Activated naive CD8-positive, alpha-beta T cell treated with anti-CD3 and anti-CD28 coated beads, Interleukin-2, amount 50 U/mL, for 24 hours (primary cell): ENCODE measurements around the gene SPTBN5.

Experiments
- ATAC-seq: fragments of 150-1000 bp; cut with Tn5 transposase; one replicate; pipeline ENCODE4 v1.10.0; 2021
- DNase-seq: peaks from one replicate; pipeline ENCODE4 v3.0.0; 2021
- H3K27ac Mint-ChIP-seq: one replicate; pipeline ENCODE4 v1.8.0; 2021; ENCODE audit warnings: mild to moderate bottlenecking, mixed read lengths
- H3K27me3 Mint-ChIP-seq: one replicate; pipeline ENCODE4 v1.8.0; 2021; ENCODE audit warnings: mixed read lengths
- H3K36me3 Mint-ChIP-seq: one replicate; pipeline ENCODE4 v1.8.0; 2021; ENCODE audit warnings: low read depth, mixed read lengths
- H3K4me1 Mint-ChIP-seq: one replicate; pipeline ENCODE4 v1.8.0; 2021; ENCODE audit warnings: mixed read lengths
- H3K4me3 Mint-ChIP-seq: one replicate; pipeline ENCODE4 v1.8.0; 2021; ENCODE audit warnings: mild to moderate bottlenecking, moderate library complexity, mixed read lengths
- H3K9me3 Mint-ChIP-seq: one replicate; pipeline ENCODE4 v1.8.0; 2021; ENCODE audit warnings: mixed read lengths

Gene SPTBN5

GRCh38 chr15:41850482-41851166 lies 43.2 kb downstream of the SPTBN5 start:
- Mint-ChIP-seq H3K4me3 (no peak overlapping the region), H3K36me3 (peaks cover 2% of the 10 kb centered on the region), H3K27ac (no peak overlapping the region), H3K27me3 (no peaks in the 10 kb centered on the region), H3K4me1 (peaks cover 2% of the 10 kb centered on the region), H3K9me3 (no peaks in the 10 kb centered on the region)
- DNase-seq, result no peak
- no peak for ATAC-seq

GRCh38 chr15:41849861-41850260 lies 44.0 kb downstream of the SPTBN5 start:
- Mint-ChIP-seq H3K4me1 (peaks cover 2% of the 10 kb centered on the region), H3K9me3 (no peaks in the 10 kb centered on the region), H3K27ac (no peak overlapping the region), H3K27me3 (no peaks in the 10 kb centered on the region), H3K36me3 (peaks cover 2% of the 10 kb centered on the region), H3K4me3 (no peak overlapping the region)
- ATAC-seq (no peak), DNase-seq (no peak)

GRCh38 chr15:41849204-41849603 lies 44.6 kb downstream of the SPTBN5 start:
- H3K4me3 Mint-ChIP-seq, result no peak overlapping the region
- no peak for DNase-seq
- ATAC-seq, result no peak
- H3K9me3 Mint-ChIP-seq, result no peaks in the 10 kb centered on the region
- peaks cover 2% of the 10 kb centered on the region for H3K36me3 Mint-ChIP-seq
- peaks cover 2% of the 10 kb centered on the region for H3K4me1 Mint-ChIP-seq
- no peak overlapping the region for H3K27ac Mint-ChIP-seq
- H3K27me3 Mint-ChIP-seq, result no peaks in the 10 kb centered on the region

- H3K27ac Mint-ChIP-seq, result no peak overlapping the region
- peaks cover 2% of the 10 kb centered on the region for H3K36me3 Mint-ChIP-seq
- no peaks in the 10 kb centered on the region for H3K27me3 Mint-ChIP-seq
- H3K4me1 Mint-ChIP-seq, result peaks cover 2% of the 10 kb centered on the region
- DNase-seq, result peak; percentile 49
- H3K9me3 Mint-ChIP-seq, result no peaks in the 10 kb centered on the region
- H3K4me3 Mint-ChIP-seq, result no peak overlapping the region
- peak; percentile 52 for ATAC-seq
These were observed 45.2 kb downstream of the SPTBN5 start for GRCh38 chr15:41848631-41849030.

- DNase-seq, result no peak
- no peak overlapping the region for H3K4me3 Mint-ChIP-seq
- peaks cover 2% of the 10 kb centered on the region for H3K36me3 Mint-ChIP-seq
- H3K27me3 Mint-ChIP-seq, result no peaks in the 10 kb centered on the region
- ATAC-seq, result no peak
- no peaks in the 10 kb centered on the region for H3K9me3 Mint-ChIP-seq
- H3K4me1 Mint-ChIP-seq, result peaks cover 2% of the 10 kb centered on the region
- no peak overlapping the region for H3K27ac Mint-ChIP-seq
These were observed 45.9 kb downstream of the SPTBN5 start for GRCh38 chr15:41847981-41848380.

- H3K36me3 Mint-ChIP-seq, result peaks cover 2% of the 10 kb centered on the region
- DNase-seq, result no peak
- no peaks in the 10 kb centered on the region for H3K27me3 Mint-ChIP-seq
- ATAC-seq, result no peak
- no peaks in the 10 kb centered on the region for H3K9me3 Mint-ChIP-seq
- no peak overlapping the region for H3K4me3 Mint-ChIP-seq
- H3K4me1 Mint-ChIP-seq, result peaks cover 2% of the 10 kb centered on the region
- no peak overlapping the region for H3K27ac Mint-ChIP-seq
These were observed 46.6 kb downstream of the SPTBN5 start for GRCh38 chr15:41847206-41847605.

- DNase-seq, result no peak
- H3K9me3 Mint-ChIP-seq, result no peaks in the 10 kb centered on the region
These were observed 49.0 kb downstream of the SPTBN5 start for GRCh38 chr15:41844814-41845213.

GRCh38 chr15:41843571-41843970 lies 50.3 kb downstream of the SPTBN5 start:
- no peak overlapping the region for H3K27ac Mint-ChIP-seq
- H3K4me3 Mint-ChIP-seq, result no peak overlapping the region
- H3K4me1 Mint-ChIP-seq, result peaks cover 2% of the 10 kb centered on the region
- ATAC-seq (no peak), DNase-seq (no peak)
- no peaks in the 10 kb centered on the region for H3K27me3 Mint-ChIP-seq
- H3K36me3 Mint-ChIP-seq, result peaks cover 2% of the 10 kb centered on the region
- H3K9me3 Mint-ChIP-seq, result no peaks in the 10 kb centered on the region

More at GRCh38 chr15:41844814-41845213, 49.0 kb downstream of the SPTBN5 start:
- H3K27me3 Mint-ChIP-seq, result no peaks in the 10 kb centered on the region
- ATAC-seq, result no peak
- H3K27ac Mint-ChIP-seq, result no peak overlapping the region
- peaks cover 2% of the 10 kb centered on the region for H3K36me3 Mint-ChIP-seq
- H3K4me1 Mint-ChIP-seq, result peaks cover 2% of the 10 kb centered on the region
- no peak overlapping the region for H3K4me3 Mint-ChIP-seq

- Mint-ChIP-seq H3K9me3 (no peaks in the 10 kb centered on the region), H3K4me3 (no peak overlapping the region), H3K27me3 (no peaks in the 10 kb centered on the region), H3K27ac (no peak overlapping the region), H3K4me1 (no peaks in the 10 kb centered on the region), H3K36me3 (peaks cover 2% of the 10 kb centered on the region)
- DNase-seq (no peak), ATAC-seq (no peak)
These were observed 51.6 kb downstream of the SPTBN5 start for GRCh38 chr15:41842229-41842628.

- no peak for ATAC-seq
- Mint-ChIP-seq H3K36me3 (peaks cover 3% of the 10 kb centered on the region), H3K4me1 (no peaks in the 10 kb centered on the region), H3K4me3 (no peak overlapping the region), H3K9me3 (no peaks in the 10 kb centered on the region), H3K27ac (no peak overlapping the region), H3K27me3 (no peaks in the 10 kb centered on the region)
- no peak for DNase-seq
These were observed 52.7 kb downstream of the SPTBN5 start for GRCh38 chr15:41841131-41841530.

GRCh38 chr15:41840673-41841072 lies 53.2 kb downstream of the SPTBN5 start:
- H3K27me3 Mint-ChIP-seq, result no peaks in the 10 kb centered on the region
- H3K4me3 Mint-ChIP-seq, result no peak overlapping the region
- no peak for ATAC-seq
- no peak for DNase-seq
- no peaks in the 10 kb centered on the region for H3K4me1 Mint-ChIP-seq
- H3K27ac Mint-ChIP-seq, result no peak overlapping the region
- peaks cover 3% of the 10 kb centered on the region for H3K36me3 Mint-ChIP-seq
- H3K9me3 Mint-ChIP-seq, result no peaks in the 10 kb centered on the region

- H3K9me3 Mint-ChIP-seq, result no peaks in the 10 kb centered on the region
- H3K27ac Mint-ChIP-seq, result no peak overlapping the region
- no peak for DNase-seq
- H3K4me1 Mint-ChIP-seq, result no peaks in the 10 kb centered on the region
- H3K4me3 Mint-ChIP-seq, result no peak overlapping the region
- H3K36me3 Mint-ChIP-seq, result peaks cover 3% of the 10 kb centered on the region
- no peaks in the 10 kb centered on the region for H3K27me3 Mint-ChIP-seq
- ATAC-seq, result no peak
These were observed 53.9 kb downstream of the SPTBN5 start for GRCh38 chr15:41839781-41840491.

GRCh38 chr15:41838400-41838897 lies 55.4 kb downstream of the SPTBN5 start, which contains the start of gene PLA2G4B:
Gene PLA2G4B (plus strand): TSS chr15:41838847. CDS start chr15:41838914, 67 bp downstream.
- ATAC-seq (no peak), DNase-seq (no peak)
- peaks cover 3% of the 10 kb centered on the region for H3K36me3 Mint-ChIP-seq
- H3K9me3 Mint-ChIP-seq, result no peaks in the 10 kb centered on the region
- H3K4me3 Mint-ChIP-seq, result no peak within 1 kb of the TSS
- H3K27me3 Mint-ChIP-seq, result no peaks in the 10 kb centered on the region
- no peak within 1 kb of the TSS for H3K27ac Mint-ChIP-seq
- peaks cover 7% of the 10 kb centered on the region for H3K4me1 Mint-ChIP-seq

- DNase-seq, result no peak
These were observed 57.0 kb downstream of the SPTBN5 start for GRCh38 chr15:41836713-41837454.

More at GRCh38 chr15:41836713-41837454, 57.0 kb downstream of the SPTBN5 start:
- Mint-ChIP-seq H3K27ac (no peak overlapping the region), H3K4me1 (peaks cover 20% of the 10 kb centered on the region), H3K4me3 (no peak overlapping the region), H3K27me3 (no peaks in the 10 kb centered on the region), H3K36me3 (peaks cover 6% of the 10 kb centered on the region), H3K9me3 (no peaks in the 10 kb centered on the region)
- no peak for ATAC-seq
